ENCODE measurements around the gene ZSWIM5. TPM values are rescaled to one million over a fixed set of nuclear protein-coding genes. Genes with fewer than 3 reads are reported as not detected.

The ZSWIM5 gene
- total RNA-seq, 1 experiment from 2014 or later = 1.4 TPM

GRCh38 chr1:45215485-45216199, 9.2 kb upstream of the ZSWIM5 start:
- H4K20me1 ChIP-seq (ENCODE audit: low read length) = no peaks in the 10 kb centered on the region
- no peak overlapping the region for H2AFZ ChIP-seq (ENCODE audit: low read length)
- no peak overlapping the region for H3K4me3 ChIP-seq (ENCODE audit: low read length)
- H3K27ac ChIP-seq (ENCODE audit: low read length) = no peak overlapping the region
- no TSS peak for BruUV-seq (replicated peaks)
- no peaks in the 10 kb centered on the region for H3F3A ChIP-seq (ENCODE audit: low read length, unreplicated experiment)
- ChIA-PET CTCF (no interaction called here), POLR2A (ENCODE audit: unreplicated experiment) (no interaction called here)
- intact Hi-C loops (cut with micrococcal nuclease) = no loop called here
- TF ChIP-seq EZH2 (IDR thresholded peaks at IDR 0.05; ENCODE audit: low read length, unreplicated experiment) (no peak), EZH2phosphoT487 (IDR thresholded peaks at IDR 0.05; ENCODE audit: borderline replicate concordance, low read length) (no peak)
- TF ChIP-seq, protein P1, sequence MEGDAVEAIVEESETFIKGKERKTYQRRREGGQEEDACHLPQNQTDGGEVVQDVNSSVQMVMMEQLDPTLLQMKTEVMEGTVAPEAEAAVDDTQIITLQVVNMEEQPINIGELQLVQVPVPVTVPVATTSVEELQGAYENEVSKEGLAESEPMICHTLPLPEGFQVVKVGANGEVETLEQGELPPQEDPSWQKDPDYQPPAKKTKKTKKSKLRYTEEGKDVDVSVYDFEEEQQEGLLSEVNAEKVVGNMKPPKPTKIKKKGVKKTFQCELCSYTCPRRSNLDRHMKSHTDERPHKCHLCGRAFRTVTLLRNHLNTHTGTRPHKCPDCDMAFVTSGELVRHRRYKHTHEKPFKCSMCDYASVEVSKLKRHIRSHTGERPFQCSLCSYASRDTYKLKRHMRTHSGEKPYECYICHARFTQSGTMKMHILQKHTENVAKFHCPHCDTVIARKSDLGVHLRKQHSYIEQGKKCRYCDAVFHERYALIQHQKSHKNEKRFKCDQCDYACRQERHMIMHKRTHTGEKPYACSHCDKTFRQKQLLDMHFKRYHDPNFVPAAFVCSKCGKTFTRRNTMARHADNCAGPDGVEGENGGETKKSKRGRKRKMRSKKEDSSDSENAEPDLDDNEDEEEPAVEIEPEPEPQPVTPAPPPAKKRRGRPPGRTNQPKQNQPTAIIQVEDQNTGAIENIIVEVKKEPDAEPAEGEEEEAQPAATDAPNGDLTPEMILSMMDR (conservative IDR thresholded peaks at IDR 0.05; ENCODE audit: low read depth, low read length) = no peak
- no peaks in the 10 kb centered on the region for H3K27me3 ChIP-seq (ENCODE audit: low read length)
- H3K4me1 ChIP-seq (ENCODE audit: insufficient read depth, low read length) = no peaks in the 10 kb centered on the region
- no peak overlapping the region for H3K4me2 ChIP-seq (ENCODE audit: low read length)
- no peak overlapping the region for H3K9ac ChIP-seq (ENCODE audit: low read length)
- ATAC-seq = no peak
- no peak for DNase-seq
- H3K36me3 ChIP-seq (ENCODE audit: low read depth, low read length) = no peaks in the 10 kb centered on the region
- H3K79me2 ChIP-seq (ENCODE audit: low read length) = no peaks in the 10 kb centered on the region
- no peaks in the 10 kb centered on the region for H3K9me3 ChIP-seq (ENCODE audit: low read length)
- H3K9me2 ChIP-seq (replicated peaks; ENCODE audit: low read length) = no peaks in the 10 kb centered on the region

DNA sequence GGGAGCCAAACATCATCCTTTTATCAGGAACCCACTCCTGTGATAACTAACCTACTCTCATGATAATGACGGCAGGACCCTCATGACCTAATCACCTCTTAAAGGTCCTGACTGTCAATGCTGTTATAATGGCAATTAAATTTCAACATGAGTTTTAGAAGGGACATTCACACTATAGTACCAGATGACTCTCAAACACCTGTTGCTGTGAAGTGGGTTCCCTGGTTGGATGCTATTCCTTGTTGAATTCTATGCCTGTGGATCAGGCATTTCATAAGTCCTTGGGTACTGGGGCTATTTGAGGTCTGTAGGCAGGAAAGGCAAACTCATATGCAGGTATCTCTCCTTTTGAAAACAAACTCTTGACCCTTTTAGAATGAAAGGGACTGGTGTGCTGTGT, 7.5 kb upstream of the ZSWIM5 start:
- H3K4me3 ChIP-seq (ENCODE audit: low read length) = no peak overlapping the region
- no peak overlapping the region for H2AFZ ChIP-seq (ENCODE audit: low read length)
- TF ChIP-seq, protein P1 (conservative IDR thresholded peaks at IDR 0.05; ENCODE audit: low read depth, low read length) = no peak
- TF ChIP-seq EZH2phosphoT487 (IDR thresholded peaks at IDR 0.05; ENCODE audit: borderline replicate concordance, low read length) (no peak), EZH2 (IDR thresholded peaks at IDR 0.05; ENCODE audit: low read length, unreplicated experiment) (no peak)
- H3K4me2 ChIP-seq (ENCODE audit: low read length) = no peak overlapping the region
- H3F3A ChIP-seq (ENCODE audit: low read length, unreplicated experiment) = no peaks in the 10 kb centered on the region
- no peaks in the 10 kb centered on the region for H3K9me2 ChIP-seq (replicated peaks; ENCODE audit: low read length)
- no peaks in the 10 kb centered on the region for H3K79me2 ChIP-seq (ENCODE audit: low read length)
- H3K27ac ChIP-seq (ENCODE audit: low read length) = no peak overlapping the region
- intact Hi-C loops (cut with micrococcal nuclease) = no loop called here
- DNase-seq (no peak), ATAC-seq (no peak)
- H3K9me3 ChIP-seq (ENCODE audit: low read length) = no peaks in the 10 kb centered on the region
- ChIA-PET CTCF (no interaction called here), POLR2A (ENCODE audit: unreplicated experiment) (no interaction called here)
- H3K4me1 ChIP-seq (ENCODE audit: insufficient read depth, low read length) = no peaks in the 10 kb centered on the region
- no TSS peak for BruUV-seq (replicated peaks)
- H3K27me3 ChIP-seq (ENCODE audit: low read length) = no peaks in the 10 kb centered on the region
- H3K36me3 ChIP-seq (ENCODE audit: low read depth, low read length) = no peaks in the 10 kb centered on the region
- H3K9ac ChIP-seq (ENCODE audit: low read length) = no peak overlapping the region
- H4K20me1 ChIP-seq (ENCODE audit: low read length) = no peaks in the 10 kb centered on the region

- no TSS peak for BruUV-seq (replicated peaks)
- Histone ChIP-seq H3K4me2 (ENCODE audit: low read length) (no peak overlapping the region), H3K9ac (ENCODE audit: low read length) (no peak overlapping the region), H3F3A (ENCODE audit: low read length, unreplicated experiment) (no peaks in the 10 kb centered on the region), H4K20me1 (ENCODE audit: low read length) (no peaks in the 10 kb centered on the region), H3K27me3 (ENCODE audit: low read length) (no peaks in the 10 kb centered on the region), H2AFZ (ENCODE audit: low read length) (no peak overlapping the region), H3K4me1 (ENCODE audit: insufficient read depth, low read length) (peaks cover 10% of the 10 kb centered on the region), H3K27ac (ENCODE audit: low read length) (no peak overlapping the region), H3K9me2 (replicated peaks; ENCODE audit: low read length) (no peaks in the 10 kb centered on the region), H3K4me3 (ENCODE audit: low read length) (no peak overlapping the region), H3K79me2 (ENCODE audit: low read length) (no peaks in the 10 kb centered on the region), H3K9me3 (ENCODE audit: low read length) (no peaks in the 10 kb centered on the region), H3K36me3 (ENCODE audit: low read depth, low read length) (no peaks in the 10 kb centered on the region)
- intact Hi-C loops (cut with micrococcal nuclease) = no loop called here
- POLR2A ChIA-PET (ENCODE audit: unreplicated experiment) = no interaction called here
- DNase-seq (no peak), ATAC-seq (no peak)
- TF ChIP-seq EZH2 (IDR thresholded peaks at IDR 0.05; ENCODE audit: low read length, unreplicated experiment) (no peak), EZH2phosphoT487 (IDR thresholded peaks at IDR 0.05; ENCODE audit: borderline replicate concordance, low read length) (no peak)
- TF ChIP-seq, protein P1 (conservative IDR thresholded peaks at IDR 0.05; ENCODE audit: low read depth, low read length) = no peak
- CTCF ChIA-PET = no interaction called here
Measured at GRCh38 chr1:45211076-45211475, 4.7 kb upstream of the ZSWIM5 start.

Data from PC-3 (cell line).